GM12878 (cell line): ENCODE results near the gene SLFN14. TPM values are rescaled to one million over a fixed set of nuclear protein-coding genes. Genes with fewer than 3 reads are reported as not detected.

Experiments used
- ATAC-seq: fragments of 200-7000 bp; cut with Tn5 transposase; 3 replicates; pipeline ENCODE4 v1.9.1; 2020; ENCODE audit warnings: mild to moderate bottlenecking, moderate library complexity
- BruUV-seq: library from RNA; stranded (reverse); fragments of 400-500 nt; replicated peaks from 2 replicates; lab custom pipeline; 2021; lab: Mats Ljungman, UMichigan
- CTCF ChIA-PET: fragments of 300-600 bp; sonication (Branson Sonifier 250); formaldehyde crosslinking; extraction: SDS; loops from one replicate; lab custom pipeline; 2021; ENCODE audit warnings: inconsistent platforms; lab: Yijun Ruan, JAX
- POLR2A ChIA-PET: fragments of 350-600 bp; formaldehyde crosslinking; extraction: SDS; loops from one replicate; lab custom pipeline; 2021; ENCODE audit warnings: inconsistent platforms; lab: Charles Lee
- RAD21 ChIA-PET: fragments of 300-600 bp; sonication (Branson Sonifier 250); formaldehyde crosslinking; loops from one replicate; lab custom pipeline; 2023; ENCODE audit warnings: antibody characterized with exemption; ENCODE audit not compliant: unreplicated experiment; lab: Charles Lee
- SMC1A ChIA-PET: fragments of 300-600 bp; sonication (Branson Sonifier 250); formaldehyde crosslinking; loops from one replicate; lab custom pipeline; 2023; ENCODE audit not compliant: unreplicated experiment, uncharacterized antibody; lab: Charles Lee
- DNase-seq: peaks from one replicate; pipeline ENCODE4 v3.0.0-alpha.2; 2011; ENCODE audit warnings: low read depth, low spot score
- FAIRE-seq: peaks from 3 replicates; lab custom pipeline; 2011; peaks lifted over from hg19 to GRCh38; lab: Jason Lieb, UNC
- H2AFZ ChIP-seq: 2 replicates; pipeline ENCODE4 v1.6.0; 2011; ENCODE audit warnings: low read depth, low read length, control low read depth; ENCODE audit not compliant: control insufficient read depth
- H3K27ac ChIP-seq: 2 replicates; pipeline ENCODE4 v1.5.1; 2011; ENCODE audit warnings: control low read depth; ENCODE audit not compliant: control insufficient read depth, insufficient read depth
- H3K27me3 ChIP-seq, 2 experiments: replicated peaks in 1 of 2; 2 replicates each; pipeline versions ENCODE4 v1.6.0 to v1.6.1; 2011; ENCODE audit warnings: low read length in 1 of 2; ENCODE audit not compliant: control insufficient read depth in 2 of 2, insufficient read depth in 2 of 2
- H3K36me3 ChIP-seq, 2 experiments: 2 replicates each; pipeline ENCODE4 v1.5.1; 2011; ENCODE audit warnings: low read length in 1 of 2; ENCODE audit not compliant: control insufficient read depth in 2 of 2, insufficient read depth in 2 of 2
- H3K4me1 ChIP-seq: 2 replicates; pipeline ENCODE4 v1.6.1; 2011; ENCODE audit warnings: mild to moderate bottlenecking, low read length, moderate library complexity, mixed read lengths; ENCODE audit not compliant: control insufficient read depth, insufficient read depth
- H3K4me2 ChIP-seq: 2 replicates; pipeline ENCODE4 v1.6.0; 2011; ENCODE audit warnings: control low read depth; ENCODE audit not compliant: control insufficient read depth, insufficient read depth
- H3K4me3 ChIP-seq: fragments of 200-600 bp; sonication (generic); 2 replicates; pipeline ENCODE4 v1.5.1; 2016
- H3K79me2 ChIP-seq: 2 replicates; pipeline ENCODE4 v1.6.0; 2011; ENCODE audit warnings: low read length; ENCODE audit not compliant: control insufficient read depth, insufficient read depth
- H3K9ac ChIP-seq: 2 replicates; pipeline ENCODE4 v1.8.0; 2011; ENCODE audit warnings: low read length, control low read depth, mixed read lengths; ENCODE audit not compliant: control insufficient read depth, insufficient read depth
- H3K9me3 ChIP-seq: replicated peaks from 3 replicates; pipeline ENCODE4 v1.5.1; 2011; ENCODE audit warnings: mild to moderate bottlenecking, low read length; ENCODE audit not compliant: control insufficient read depth, insufficient read depth
- H4K20me1 ChIP-seq: 2 replicates; pipeline ENCODE4 v1.6.0; 2011; ENCODE audit not compliant: control insufficient read depth, insufficient read depth
- BHLHE40 ChIP-seq, 2 experiments: fragments of 450-650 bp in 1 of 2; IDR thresholded peaks; 2 replicates each; pipeline ENCODE4 v1.6.1; 2011 to 2017; ENCODE audit warnings: low read depth in 2 of 2, borderline replicate concordance in 1 of 2, improper control_type of control experiment in 1 of 2, low read length in 1 of 2, mild to moderate bottlenecking in 1 of 2
- CREB1 ChIP-seq: IDR thresholded peaks from 2 replicates; pipeline ENCODE4 v1.6.1; 2012; ENCODE audit warnings: low read depth, mild to moderate bottlenecking, inconsistent platforms
- CREM ChIP-seq: IDR thresholded peaks from 2 replicates; pipeline ENCODE4 v1.6.1; 2014; ENCODE audit warnings: antibody characterized with exemption, low read depth
- MLLT1 ChIP-seq: fragments of 450-650 bp; IDR thresholded peaks from 2 replicates; pipeline ENCODE4 v1.6.1; 2016; ENCODE audit warnings: mild to moderate bottlenecking
- RELA ChIP-seq: fragments of 450-650 bp; IDR thresholded peaks from 2 replicates; pipeline ENCODE4 v1.8.0; 2014; ENCODE audit warnings: borderline replicate concordance; ENCODE audit not compliant: partially characterized antibody
- SMAD1 ChIP-seq: fragments of 450-650 bp; IDR thresholded peaks from 2 replicates; pipeline ENCODE4 v1.6.1; 2018; ENCODE audit warnings: mild to moderate bottlenecking, low read depth; ENCODE audit not compliant: partially characterized antibody
- SPI1 ChIP-seq: IDR thresholded peaks from 2 replicates; pipeline ENCODE4 v1.6.1; 2011; ENCODE audit warnings: low read depth, mild to moderate bottlenecking, low read length, moderate library complexity, borderline replicate concordance; ENCODE audit not compliant: insufficient read depth
- STAT1 ChIP-seq: fragments of 450-650 bp; conservative IDR thresholded peaks from 2 replicates; pipeline ENCODE4 v1.6.1; 2014; ENCODE audit warnings: antibody characterized with exemption, mild to moderate bottlenecking
- TCF3 ChIP-seq: IDR thresholded peaks from 2 replicates; pipeline ENCODE4 v1.6.1; 2012; ENCODE audit warnings: low read depth, mild to moderate bottlenecking, low read length, borderline replicate concordance; ENCODE audit not compliant: insufficient read depth
- ZBTB4 ChIP-seq: fragments of 450-650 bp; formaldehyde crosslinking; IDR thresholded peaks from 2 replicates; pipeline ENCODE4 v1.4.0; 2022; ENCODE audit warnings: mild to moderate bottlenecking, moderate library complexity
- ZNF622 ChIP-seq: fragments of 450-650 bp; IDR thresholded peaks from 2 replicates; pipeline ENCODE4 v1.6.1; 2017; ENCODE audit warnings: mild to moderate bottlenecking, inconsistent platforms
- WGBS: methylation state at CpG from one replicate; pipeline ENCODE4 v1.1.6; 2016; ENCODE audit warnings: low lambda C conversion rate; ENCODE audit not compliant: insufficient replicate concordance, insufficient coverage; ENCODE audit errors: missing lambda C conversion rate; 5-methylcytosine and 5-hydroxymethylcytosine counted together
- in situ Hi-C: fragments of 300-500 bp; cut with MboI; formaldehyde crosslinking; loops from 9 replicates; pipeline ENCODE4 v1.14.3; 2018; ENCODE audit warnings: mixed read lengths
- intact Hi-C: fragments of 100-400 bp; cut with micrococcal nuclease; formaldehyde crosslinking; loops from one replicate; pipeline ENCODE4 v1.14.2; 2022; ENCODE audit not compliant: unreplicated experiment
- polyA plus RNA-seq, 11 experiments: library from polyadenylated mRNA; depleted of rRNA in 4 of 11; unstranded in 6 of 11; stranded (reverse) in 5 of 11; fragments of >200 nt; fragmentation: Nextera tagmentation in 4 of 11; fragmentation: Illumina TruSeq in 1 of 11; extraction: Ambion mirVana in 4 of 11; extraction: Trizol in 1 of 11; gene quantifications; 1 replicate in 1 of 11; 2 replicates in 10 of 11; pipeline versions ENCODE4 v1.2.1 to v1.2.3, GENCODE V29; 2011 to 2016; ENCODE audit warnings: inconsistent platforms in 2 of 11, missing spikeins in 2 of 11, low read depth in 1 of 11
- total RNA-seq, 4 experiments: library from RNA; depleted of rRNA in 3 of 4; stranded (reverse); fragments of >200 nt in 3 of 4; fragmentation: Illumina TruSeq in 1 of 4; extraction: Trizol in 1 of 4; gene quantifications; 2 replicates each; pipeline versions ENCODE4 v1.2.1 to v1.2.3, GENCODE V29; 2013 to 2021

The SLFN14 gene
- total and polyA plus RNA-seq, 10 of the 15 experiments (the other 5 are each of a cell fraction or from before 2014, with no cell fraction given) = 0.06 to 0.11 (median 0.06) TPM; not detected in 7

- Histone ChIP-seq H4K20me1 (no peaks in the 10 kb centered on the region), H3K9ac (no peak overlapping the region; the same call in 1 of the 2 replicates), H3K4me1 (peaks cover 3% of the 10 kb centered on the region; the same call in 1 of the 2 replicates), H3K27me3 (no peaks in the 10 kb centered on the region), H3K9me3 (no peaks in the 10 kb centered on the region), H3K79me2 (peaks cover 39% of the 10 kb centered on the region), H2AFZ (no peak overlapping the region), H3K4me2 (peak overlapping the region; percentile 64), H3K36me3 (no peaks in the 10 kb centered on the region), H3K27ac (peak overlapping the region; percentile 13; the same call in 1 of the 2 replicates), H3K4me3 (peak overlapping the region; percentile 98)
- ChIA-PET RAD21 (interaction anchor here (0.8 to 1.7 kb wide), 3 partner anchors 9 to 57 kb away, joined by 3 to 13 read pairs (median 4); partner anchors contain the start of gene PEX12), CTCF (interaction anchor here (0.6 to 3.9 kb wide), 11 partner anchors 9 to 345 kb away, joined by 3 to 21 read pairs (median 3); partner anchors contain the start of genes PEX12 and SLFN5), POLR2A (interaction anchor here (0.6 to 4.8 kb wide), 7 partner anchors 10 to 548 kb away, joined by 3 to 62 read pairs (median 8); partner anchors contain the start of genes PEX12 and SLFN12L), SMC1A (interaction anchor here (0.7 to 2.7 kb wide), 15 partner anchors 9 to 575 kb away, joined by 3 to 23 read pairs (median 4); partner anchors contain the start of gene PEX12)
- DNase-seq (no peak), FAIRE-seq (no peak), ATAC-seq (peak; percentile 57)
- 69% methylated on average over 12 of the region's 12 CpGs for WGBS
- intact Hi-C loops (no loop called here), in situ Hi-C loops (no loop called here)
- TF ChIP-seq ZBTB4 (CRISPR knock-in tag) (no peak), BHLHE40 (IDR thresholded peaks at IDR 0.05; ENCODE audit: borderline replicate concordance in 1 of 2, low read depth in 2 of 2, low read length in 1 of 2) (peak in 1 of 2 experiments; percentile 34; a peak in 1 of 4 replicates), RELA (no peak), MLLT1 (peak; percentile 75; the same call in 1 of the 2 replicates), ZNF622 (no peak), CREB1 (no peak), STAT1 (no peak), SPI1 (no peak), CREM (no peak), SMAD1 (no peak), TCF3 (no peak)
- no TSS peak for BruUV-seq
Observed at GRCh38 chr17:35588196-35588920, 27.7 kb upstream of the SLFN14 start.
